H9 (cell line): ENCODE measurements around the gene ATRNL1. TPM values are rescaled to one million over a fixed set of nuclear protein-coding genes. Genes with fewer than 3 reads are reported as not detected.

ENCODE experiments used
- DNase-seq: peaks from one replicate; pipeline ENCODE4 v3.0.0-alpha.2; 2017
- H2AFZ ChIP-seq: one replicate; pipeline ENCODE4 v1.6.1; 2013; ENCODE audit warnings: mild to moderate bottlenecking, low read length, control low read depth, moderate library complexity
- H2AK5ac ChIP-seq: 2 replicates; pipeline ENCODE4 v1.6.1; 2013; ENCODE audit warnings: low read length, control low read depth, mixed read lengths; ENCODE audit not compliant: insufficient read length
- H2BK120ac ChIP-seq: one replicate; pipeline ENCODE4 v1.6.1; 2013; ENCODE audit warnings: low read depth, mild to moderate bottlenecking, low read length, control low read depth, inconsistent platforms; ENCODE audit not compliant: poor library complexity, severe bottlenecking
- H2BK12ac ChIP-seq: 2 replicates; pipeline ENCODE4 v1.6.1; 2013; ENCODE audit warnings: low read length, control low read depth, mixed read lengths, low read depth; ENCODE audit not compliant: insufficient read length
- H2BK15ac ChIP-seq: 2 replicates; pipeline ENCODE4 v1.6.1; 2013; ENCODE audit warnings: low read depth, low read length, control low read depth
- H2BK20ac ChIP-seq: one replicate; pipeline ENCODE4 v1.6.1; 2013; ENCODE audit warnings: low read depth, mild to moderate bottlenecking, low read length, control low read depth, inconsistent platforms; ENCODE audit not compliant: poor library complexity, severe bottlenecking
- H2BK5ac ChIP-seq: 2 replicates; pipeline ENCODE4 v1.6.1; 2013; ENCODE audit warnings: low read length, control low read depth, mixed read lengths; ENCODE audit not compliant: insufficient read length
- H3K14ac ChIP-seq: 2 replicates; pipeline ENCODE4 v1.6.1; 2013; ENCODE audit warnings: low read length, control low read depth; ENCODE audit not compliant: insufficient read depth
- H3K18ac ChIP-seq: 2 replicates; pipeline ENCODE4 v1.6.1; 2013; ENCODE audit warnings: low read depth, mild to moderate bottlenecking, mixed read lengths, low read length, control low read depth; ENCODE audit not compliant: insufficient read length
- H3K23ac ChIP-seq: 2 replicates; pipeline ENCODE4 v1.6.1; 2013; ENCODE audit warnings: low read length, control low read depth, mixed read lengths, low read depth; ENCODE audit not compliant: insufficient read length
- H3K23me2 ChIP-seq: 2 replicates; pipeline ENCODE4 v1.6.1; 2013; ENCODE audit warnings: low read depth, mild to moderate bottlenecking, mixed read lengths, low read length, control low read depth; ENCODE audit not compliant: insufficient read length, poor library complexity, severe bottlenecking
- H3K27ac ChIP-seq: 2 replicates; pipeline ENCODE4 v1.5.1; 2013; ENCODE audit warnings: low read length, control low read depth, mixed read lengths, low read depth; ENCODE audit not compliant: insufficient read length
- H3K27me3 ChIP-seq: 2 replicates; pipeline ENCODE4 v1.6.1; 2013; ENCODE audit warnings: low read length, control low read depth, inconsistent platforms; ENCODE audit not compliant: insufficient read depth
- H3K4ac ChIP-seq: 2 replicates; pipeline ENCODE4 v1.6.1; 2013; ENCODE audit warnings: low read depth, mild to moderate bottlenecking, control low read depth, inconsistent platforms, low read length, moderate library complexity
- H3K4me1 ChIP-seq: 2 replicates; pipeline ENCODE4 v1.6.1; 2013; ENCODE audit warnings: low read length, control low read depth, inconsistent platforms; ENCODE audit not compliant: insufficient read depth
- H3K4me2 ChIP-seq: 2 replicates; pipeline ENCODE4 v1.6.1; 2013; ENCODE audit warnings: low read length, control low read depth, mixed read lengths; ENCODE audit not compliant: insufficient read length, insufficient read depth
- H3K56ac ChIP-seq: 2 replicates; pipeline ENCODE4 v1.6.1; 2013; ENCODE audit warnings: low read depth, mild to moderate bottlenecking, mixed read lengths, low read length, control low read depth; ENCODE audit not compliant: insufficient read length
- H3K79me1 ChIP-seq: 2 replicates; pipeline ENCODE4 v1.6.1; 2013; ENCODE audit warnings: low read depth, mild to moderate bottlenecking, moderate library complexity, low read length, control low read depth, inconsistent platforms; ENCODE audit not compliant: insufficient read depth, poor library complexity, severe bottlenecking
- H3K79me2 ChIP-seq: 2 replicates; pipeline ENCODE4 v1.6.1; 2013; ENCODE audit warnings: low read length, control low read depth, inconsistent platforms; ENCODE audit not compliant: insufficient read depth
- H3K9ac ChIP-seq: 2 replicates; pipeline ENCODE4 v1.6.1; 2013; ENCODE audit warnings: low read length, control low read depth, mixed read lengths; ENCODE audit not compliant: insufficient read length; ENCODE audit errors: extremely low read depth
- H3K9me3 ChIP-seq: one replicate; pipeline ENCODE4 v1.6.1; 2013; ENCODE audit warnings: low read depth, low read length, inconsistent platforms; ENCODE audit not compliant: control insufficient read depth
- H3T11ph ChIP-seq: one replicate; pipeline ENCODE4 v1.6.1; 2013; ENCODE audit warnings: mild to moderate bottlenecking, low read length, control low read depth, inconsistent platforms
- H4K20me1 ChIP-seq: one replicate; pipeline ENCODE4 v1.6.1; 2013; ENCODE audit not compliant: control insufficient read depth, insufficient read length, insufficient read depth
- H4K5ac ChIP-seq: 2 replicates; pipeline ENCODE4 v1.6.1; 2013; ENCODE audit warnings: low read depth, mild to moderate bottlenecking, mixed read lengths, low read length, control low read depth; ENCODE audit not compliant: insufficient read length
- H4K8ac ChIP-seq: replicated peaks from 2 replicates; pipeline ENCODE4 v1.6.1; 2013; ENCODE audit warnings: low read length, control low read depth, mixed read lengths, low read depth; ENCODE audit not compliant: insufficient read length
- H4K91ac ChIP-seq: 2 replicates; pipeline ENCODE4 v1.6.1; 2013; ENCODE audit warnings: low read depth, mild to moderate bottlenecking, moderate library complexity, mixed read lengths, low read length, control low read depth; ENCODE audit not compliant: insufficient read length
- H3K27ac Mint-ChIP-seq, 3 experiments: 2 replicates in 2 of 3; 3 replicates in 1 of 3; pipeline ENCODE4 v1.8.0; 2020 to 2021; ENCODE audit warnings: mixed read lengths in 3 of 3, mild to moderate bottlenecking in 1 of 3, moderate library complexity in 1 of 3
- H3K27me3 Mint-ChIP-seq: 2 replicates; pipeline ENCODE4 v1.8.0; 2021; ENCODE audit warnings: low read depth, mild to moderate bottlenecking, moderate library complexity, mixed read lengths
- H3K36me3 Mint-ChIP-seq, 3 experiments: 2 replicates in 2 of 3; 3 replicates in 1 of 3; pipeline ENCODE4 v1.8.0; 2020 to 2021; ENCODE audit warnings: low read depth in 3 of 3, mixed read lengths in 3 of 3; ENCODE audit not compliant: insufficient read depth in 1 of 3
- H3K4me1 Mint-ChIP-seq, 2 experiments: 2 replicates each; pipeline ENCODE4 v1.8.0; 2020; ENCODE audit warnings: mixed read lengths in 2 of 2
- H3K4me3 Mint-ChIP-seq, 2 experiments: 2 replicates in 1 of 2; 3 replicates in 1 of 2; pipeline ENCODE4 v1.8.0; 2020 to 2021; ENCODE audit warnings: mild to moderate bottlenecking in 2 of 2, mixed read lengths in 2 of 2, moderate library complexity in 1 of 2
- H3K9me3 Mint-ChIP-seq, 2 experiments: 2 replicates in 1 of 2; 3 replicates in 1 of 2; pipeline ENCODE4 v1.8.0; 2020; ENCODE audit warnings: mild to moderate bottlenecking in 2 of 2, mixed read lengths in 2 of 2, moderate library complexity in 1 of 2
- CTCF ChIP-seq: fragments of 200-600 bp; sonication (generic); conservative IDR thresholded peaks from 3 replicates; pipeline ENCODE4 v1.8.0; 2021; ENCODE audit warnings: antibody characterized with exemption, mild to moderate bottlenecking
- WGBS: extraction: QIAGEN DNeasy Blood & Tissue Kit; methylation state at CpG from one replicate; pipeline ENCODE4 v1.1.7; 2013; ENCODE audit warnings: missing lambda C conversion rate, low lambda C conversion rate, mixed read lengths; ENCODE audit not compliant: insufficient read length; ENCODE audit errors: extremely low coverage; 5-methylcytosine and 5-hydroxymethylcytosine counted together
- total RNA-seq: library from RNA; stranded (reverse); gene quantifications from 2 replicates; pipeline ENCODE4 v1.2.1, GENCODE V29; 2021

ATRNL1 gene
- total RNA-seq, 1 experiment from 2014 or later: 9.2 TPM

DNA sequence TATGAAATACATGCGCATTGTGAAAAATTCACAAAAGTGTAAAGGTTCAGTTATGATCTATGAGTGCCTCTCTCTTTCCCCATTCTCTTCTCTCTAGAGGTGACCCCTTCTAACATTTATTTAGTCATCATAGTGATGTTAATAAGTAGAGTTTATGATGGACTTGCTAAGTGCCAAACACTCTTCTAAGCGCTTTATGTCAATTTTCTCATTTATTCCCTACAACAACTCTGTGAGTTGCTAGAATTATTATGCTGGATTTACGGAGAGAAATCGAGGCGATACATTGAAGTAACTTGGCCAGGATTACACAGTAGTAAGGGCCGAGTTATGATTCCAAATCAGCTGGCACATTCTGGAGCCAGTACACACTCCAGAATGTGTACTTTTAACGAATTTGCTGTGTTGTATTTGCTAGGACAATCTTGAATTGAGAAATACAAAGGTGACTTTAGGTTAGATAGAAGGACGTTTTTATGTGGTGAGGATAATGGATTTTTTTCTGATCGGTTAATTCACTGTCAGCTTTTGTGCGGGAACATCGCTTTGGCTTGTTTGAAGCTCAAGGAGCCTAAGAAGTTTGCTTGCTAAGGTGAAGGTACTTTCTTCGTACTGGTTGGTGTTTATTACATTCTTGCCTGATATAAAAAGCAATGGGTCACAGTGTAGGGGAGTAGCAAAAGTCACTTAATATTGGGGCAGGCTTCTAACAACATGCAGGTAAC is 1.4 kb downstream of the ATRNL1 start:
- H3K9ac ChIP-seq: peak overlapping the region; percentile 8
- H3K4ac ChIP-seq: no peak overlapping the region
- H4K8ac ChIP-seq: no peak overlapping the region
- H3K79me2 ChIP-seq: no peaks in the 10 kb centered on the region; the same call in 1 of the 2 replicates
- H2BK120ac ChIP-seq: no peak overlapping the region
- peaks cover 3% of the 10 kb centered on the region; the same call in 1 of the 2 replicates for H3K4me1 ChIP-seq
- H4K91ac ChIP-seq: no peak overlapping the region
- Mint-ChIP-seq H3K27me3 (peaks cover 32% of the 10 kb centered on the region), H3K36me3 (peaks cover 0 to 1% (median 0%) of the 10 kb centered on the region in 3 experiments; a peak in 1 of 7 replicates), H3K27ac (no peak overlapping the region), H3K9me3 (no peaks in the 10 kb centered on the region; a peak in 1 of 5 replicates), H3K4me3 (peak overlapping the region; percentile 77 to 82), H3K4me1 (peaks cover 33 to 34% of the 10 kb centered on the region in 2 experiments)
- no peak overlapping the region for H3K27ac ChIP-seq
- no peak overlapping the region for H3T11ph ChIP-seq
- no peaks in the 10 kb centered on the region for H3K79me1 ChIP-seq
- H3K56ac ChIP-seq: no peak overlapping the region
- TF ChIP-seq CTCF: no peak
- no peak overlapping the region for H2AFZ ChIP-seq
- WGBS: 100% methylated on average over 2 of the region's 12 CpGs
- H2AK5ac ChIP-seq: no peak overlapping the region
- peaks cover 4% of the 10 kb centered on the region; the same call in 1 of the 2 replicates for H3K27me3 ChIP-seq
- H2BK15ac ChIP-seq: no peak overlapping the region
- no peak overlapping the region for H2BK5ac ChIP-seq
- H4K20me1 ChIP-seq: no peaks in the 10 kb centered on the region
- H3K14ac ChIP-seq: no peak overlapping the region
- H3K4me2 ChIP-seq: peak overlapping the region; percentile 60
- H3K23me2 ChIP-seq: peaks cover 10% of the 10 kb centered on the region
- no peak overlapping the region for H2BK12ac ChIP-seq
- H3K18ac ChIP-seq: no peak overlapping the region
- H3K9me3 ChIP-seq: no peaks in the 10 kb centered on the region
- H3K23ac ChIP-seq: no peak overlapping the region
- DNase-seq: no peak
- no peak overlapping the region for H2BK20ac ChIP-seq
- no peak overlapping the region for H4K5ac ChIP-seq
